Activated naive CD4-positive, alpha-beta T cell treated with anti-CD3 and anti-CD28 coated beads, Interleukin-2, amount 10 ng/mL, durations not matched to agents 7 days and 5 days (primary cell): ENCODE results near the gene SIK2.

Experiments used
- CTCF ChIA-PET: fragments of 350-600 bp; sonication (Branson Sonifier 250); formaldehyde crosslinking; loops from one replicate; lab custom pipeline; 2021; ENCODE audit warnings: antibody characterized with exemption; lab: Charles Lee
- DNase-seq: peaks from one replicate; pipeline ENCODE4 v3.0.0-alpha.2; 2020
- H3K27ac Mint-ChIP-seq: one replicate; pipeline ENCODE4 v1.8.0; 2021; ENCODE audit warnings: mild to moderate bottlenecking, moderate library complexity, mixed read lengths
- H3K27me3 Mint-ChIP-seq: one replicate; pipeline ENCODE4 v1.8.0; 2021; ENCODE audit warnings: mild to moderate bottlenecking, mixed read lengths
- H3K36me3 Mint-ChIP-seq: one replicate; pipeline ENCODE4 v1.8.0; 2021; ENCODE audit warnings: mixed read lengths
- H3K4me1 Mint-ChIP-seq: one replicate; pipeline ENCODE4 v1.8.0; 2021; ENCODE audit warnings: mixed read lengths
- H3K4me3 Mint-ChIP-seq: one replicate; pipeline ENCODE4 v1.8.0; 2021; ENCODE audit warnings: mild to moderate bottlenecking, moderate library complexity, mixed read lengths
- H3K9me3 Mint-ChIP-seq: one replicate; pipeline ENCODE4 v1.8.0; 2021; ENCODE audit warnings: mixed read lengths

The SIK2 gene

GRCh38 chr11:111718859-111719258 lies 116.6 kb downstream of the SIK2 start:
- Mint-ChIP-seq H3K36me3 (peaks cover 43% of the 10 kb centered on the region), H3K27ac (no peak overlapping the region), H3K27me3 (no peaks in the 10 kb centered on the region), H3K4me3 (no peak overlapping the region), H3K4me1 (no peaks in the 10 kb centered on the region), H3K9me3 (no peaks in the 10 kb centered on the region)
- DNase-seq, result no peak
- CTCF ChIA-PET, result no interaction called here

GRCh38 chr11:111719379-111719778 lies 117.1 kb downstream of the SIK2 start:
- H3K27ac Mint-ChIP-seq, result no peak overlapping the region
- DNase-seq, result no peak
- H3K4me3 Mint-ChIP-seq, result no peak overlapping the region
- no peaks in the 10 kb centered on the region for H3K4me1 Mint-ChIP-seq
- peaks cover 42% of the 10 kb centered on the region for H3K36me3 Mint-ChIP-seq
- CTCF ChIA-PET, result no interaction called here
- H3K27me3 Mint-ChIP-seq, result no peaks in the 10 kb centered on the region
- H3K9me3 Mint-ChIP-seq, result no peaks in the 10 kb centered on the region

- Mint-ChIP-seq H3K27me3 (no peaks in the 10 kb centered on the region), H3K36me3 (peaks cover 36% of the 10 kb centered on the region), H3K4me3 (no peak overlapping the region), H3K27ac (no peak overlapping the region), H3K9me3 (no peaks in the 10 kb centered on the region), H3K4me1 (no peaks in the 10 kb centered on the region)
- no peak for DNase-seq
- CTCF ChIA-PET, result interaction anchor here (1.1 kb wide), 1 partner anchor 121 kb away, joined by 3 read pairs; no protein-coding TSS in a partner anchor
Observed at GRCh38 chr11:111720801-111721494, 118.7 kb downstream of the SIK2 start.

GRCh38 chr11:111722501-111722900 lies 120.3 kb downstream of the SIK2 start:
- no peak for DNase-seq
- no peaks in the 10 kb centered on the region for H3K27me3 Mint-ChIP-seq
- no peaks in the 10 kb centered on the region for H3K9me3 Mint-ChIP-seq
- H3K27ac Mint-ChIP-seq, result no peak overlapping the region
- H3K4me3 Mint-ChIP-seq, result no peak overlapping the region
- CTCF ChIA-PET, result no interaction called here
- H3K4me1 Mint-ChIP-seq, result no peaks in the 10 kb centered on the region
- peaks cover 34% of the 10 kb centered on the region for H3K36me3 Mint-ChIP-seq

GRCh38 chr11:111723595-111723994 lies 121.3 kb downstream of the SIK2 start:
- no peaks in the 10 kb centered on the region for H3K9me3 Mint-ChIP-seq
- no peaks in the 10 kb centered on the region for H3K4me1 Mint-ChIP-seq
- no peaks in the 10 kb centered on the region for H3K27me3 Mint-ChIP-seq
- CTCF ChIA-PET, result no interaction called here
- H3K27ac Mint-ChIP-seq, result no peak overlapping the region
- no peak overlapping the region for H3K4me3 Mint-ChIP-seq
- DNase-seq, result no peak
- H3K36me3 Mint-ChIP-seq, result peaks cover 34% of the 10 kb centered on the region

- Mint-ChIP-seq H3K9me3 (no peaks in the 10 kb centered on the region), H3K36me3 (peaks cover 33% of the 10 kb centered on the region), H3K4me1 (no peaks in the 10 kb centered on the region), H3K4me3 (no peak overlapping the region), H3K27ac (no peak overlapping the region), H3K27me3 (no peaks in the 10 kb centered on the region)
- DNase-seq, result no peak
- CTCF ChIA-PET, result no interaction called here
Observed at GRCh38 chr11:111724615-111725129, 122.4 kb downstream of the SIK2 start.

GRCh38 chr11:111725621-111726020 lies 123.4 kb downstream of the SIK2 start:
- Mint-ChIP-seq H3K4me1 (no peaks in the 10 kb centered on the region), H3K9me3 (no peaks in the 10 kb centered on the region), H3K27ac (no peak overlapping the region), H3K4me3 (no peak overlapping the region), H3K27me3 (no peaks in the 10 kb centered on the region), H3K36me3 (peaks cover 26% of the 10 kb centered on the region)
- CTCF ChIA-PET, result no interaction called here
- no peak for DNase-seq

GRCh38 chr11:111726301-111726713 lies 124.1 kb downstream of the SIK2 start:
- Mint-ChIP-seq H3K36me3 (peaks cover 22% of the 10 kb centered on the region), H3K4me3 (no peak overlapping the region), H3K27ac (no peak overlapping the region), H3K27me3 (no peaks in the 10 kb centered on the region), H3K9me3 (no peaks in the 10 kb centered on the region), H3K4me1 (no peaks in the 10 kb centered on the region)
- CTCF ChIA-PET, result no interaction called here
- no peak for DNase-seq

- Mint-ChIP-seq H3K27ac (no peak overlapping the region), H3K4me1 (no peaks in the 10 kb centered on the region), H3K27me3 (no peaks in the 10 kb centered on the region), H3K4me3 (no peak overlapping the region), H3K9me3 (no peaks in the 10 kb centered on the region), H3K36me3 (peaks cover 14% of the 10 kb centered on the region)
- CTCF ChIA-PET, result no interaction called here
- DNase-seq, result no peak
Observed at GRCh38 chr11:111727431-111727830, 125.2 kb downstream of the SIK2 start.

GRCh38 chr11:111729071-111729830 lies 127.0 kb downstream of the SIK2 start:
- H3K4me3 Mint-ChIP-seq, result no peak overlapping the region
- H3K4me1 Mint-ChIP-seq, result no peaks in the 10 kb centered on the region
- no peak for DNase-seq
- H3K9me3 Mint-ChIP-seq, result no peaks in the 10 kb centered on the region
- CTCF ChIA-PET, result no interaction called here
- H3K36me3 Mint-ChIP-seq, result no peaks in the 10 kb centered on the region
- H3K27me3 Mint-ChIP-seq, result no peaks in the 10 kb centered on the region
- H3K27ac Mint-ChIP-seq, result no peak overlapping the region

GRCh38 chr11:111729831-111730311 lies 127.6 kb downstream of the SIK2 start:
- no peaks in the 10 kb centered on the region for H3K27me3 Mint-ChIP-seq
- no peak overlapping the region for H3K4me3 Mint-ChIP-seq
- H3K9me3 Mint-ChIP-seq, result no peaks in the 10 kb centered on the region
- DNase-seq, result no peak
- no peak overlapping the region for H3K27ac Mint-ChIP-seq
- CTCF ChIA-PET, result no interaction called here
- H3K36me3 Mint-ChIP-seq, result no peaks in the 10 kb centered on the region
- no peaks in the 10 kb centered on the region for H3K4me1 Mint-ChIP-seq

- no peak for DNase-seq
- no peaks in the 10 kb centered on the region for H3K36me3 Mint-ChIP-seq
- H3K27me3 Mint-ChIP-seq, result no peaks in the 10 kb centered on the region
- no peaks in the 10 kb centered on the region for H3K4me1 Mint-ChIP-seq
- H3K27ac Mint-ChIP-seq, result no peak overlapping the region
- H3K4me3 Mint-ChIP-seq, result no peak overlapping the region
- no peaks in the 10 kb centered on the region for H3K9me3 Mint-ChIP-seq
- CTCF ChIA-PET, result interaction anchor here (0.8 kb wide), 1 partner anchor 46 kb away, joined by 3 read pairs; no protein-coding TSS in a partner anchor
Observed at GRCh38 chr11:111730871-111731591, 128.8 kb downstream of the SIK2 start.

- no peak for DNase-seq
- CTCF ChIA-PET, result no interaction called here
- peak overlapping the region; percentile 60 for H3K27ac Mint-ChIP-seq
- no peaks in the 10 kb centered on the region for H3K9me3 Mint-ChIP-seq
- H3K27me3 Mint-ChIP-seq, result no peaks in the 10 kb centered on the region
- no peak overlapping the region for H3K4me3 Mint-ChIP-seq
- peaks cover 2% of the 10 kb centered on the region for H3K4me1 Mint-ChIP-seq
- H3K36me3 Mint-ChIP-seq, result no peaks in the 10 kb centered on the region
Observed at GRCh38 chr11:111731821-111732220, 129.6 kb downstream of the SIK2 start.

- DNase-seq, result no peak
- Mint-ChIP-seq H3K27me3 (no peaks in the 10 kb centered on the region), H3K27ac (no peak overlapping the region), H3K4me1 (peaks cover 2% of the 10 kb centered on the region), H3K4me3 (no peak overlapping the region), H3K9me3 (no peaks in the 10 kb centered on the region), H3K36me3 (peaks cover 3% of the 10 kb centered on the region)
- CTCF ChIA-PET, result no interaction called here
Observed at GRCh38 chr11:111733016-111733415, 130.8 kb downstream of the SIK2 start.
